Medulla oblongata (tissue), 1 donor: Measurements from ENCODE around the gene HSPA4.
A peak's percentile ranks its signal among the peaks of the same experiment; 100 is the strongest.

Experiments
- DNase-seq: peaks from one replicate; pipeline ENCODE4 v3.0.0-alpha.2; 2015; ENCODE audit errors: extremely low spot score

The HSPA4 gene

GRCh38 chr5:133091034-133091433 lies 39.2 kb downstream of the HSPA4 start:
- no peak for DNase-seq

- no peak for DNase-seq
Measured at GRCh38 chr5:133106343-133106742, 54.5 kb downstream of the HSPA4 start.

- DNase-seq, result no peak
Measured at GRCh38 chr5:133106761-133107572, 55.2 kb downstream of the HSPA4 start.

- DNase-seq, result peak; percentile 9
Measured at GRCh38 chr5:133108481-133108921, 56.7 kb downstream of the HSPA4 start.

GRCh38 chr5:133109655-133110483 lies 58.1 kb downstream of the HSPA4 start:
- no peak for DNase-seq

GRCh38 chr5:133110709-133111108 lies 58.9 kb downstream of the HSPA4 start:
- DNase-seq, result no peak

GRCh38 chr5:133111299-133111698 lies 59.5 kb downstream of the HSPA4 start:
- peak; percentile 91 for DNase-seq

GRCh38 chr5:133112026-133112660 lies 60.3 kb downstream of the HSPA4 start:
- no peak for DNase-seq

GRCh38 chr5:133113331-133114061 lies 61.7 kb downstream of the HSPA4 start:
- DNase-seq, result no peak

GRCh38 chr5:133114166-133114932 lies 62.5 kb downstream of the HSPA4 start:
- DNase-seq, result no peak

- DNase-seq, result no peak
Measured at GRCh38 chr5:133114933-133115310, 63.1 kb downstream of the HSPA4 start.

GRCh38 chr5:133116601-133117000 lies 64.8 kb downstream of the HSPA4 start:
- DNase-seq, result peak; percentile 49

- peak; percentile 19 for DNase-seq
Measured at GRCh38 chr5:133117166-133117911, 65.5 kb downstream of the HSPA4 start.

GRCh38 chr5:133117912-133118445 lies 66.2 kb downstream of the HSPA4 start:
- DNase-seq, result no peak

GRCh38 chr5:133118741-133119140 lies 66.9 kb downstream of the HSPA4 start:
- DNase-seq, result no peak

- DNase-seq, result no peak
Measured at GRCh38 chr5:133119233-133119711, 67.5 kb downstream of the HSPA4 start.

- peak; percentile 54 for DNase-seq
Measured at GRCh38 chr5:133120156-133120750, 68.4 kb downstream of the HSPA4 start.

GRCh38 chr5:133121080-133121479 lies 69.3 kb downstream of the HSPA4 start:
- DNase-seq, result no peak

GRCh38 chr5:133121611-133122150 lies 69.9 kb downstream of the HSPA4 start:
- no peak for DNase-seq
